HEK293 (cell line): ENCODE results near the gene TIMM50.

ENCODE experiments used
- KLF7 ChIP-seq: fragments of 450-650 bp; formaldehyde crosslinking; IDR thresholded peaks from 2 replicates; pipeline ENCODE4 v1.5.1; 2016; ENCODE audit warnings: missing biosample characterization, missing genetic modification characterization, borderline replicate concordance
- RBAK ChIP-seq: fragments of 450-650 bp; formaldehyde crosslinking; IDR thresholded peaks from 2 replicates; pipeline ENCODE4 v1.5.1; 2016; ENCODE audit warnings: missing biosample characterization, missing genetic modification characterization
- ZBTB8A ChIP-seq: fragments of 450-650 bp; formaldehyde crosslinking; IDR thresholded peaks from 2 replicates; pipeline ENCODE4 v1.5.1; 2016; ENCODE audit warnings: missing biosample characterization, missing genetic modification characterization
- ZNF184 ChIP-seq: fragments of 450-650 bp; IDR thresholded peaks from 2 replicates; pipeline ENCODE4 v1.5.1; 2018; ENCODE audit warnings: missing biosample characterization, mild to moderate bottlenecking, missing genetic modification characterization
- ZNF248 ChIP-seq: fragments of 450-650 bp; formaldehyde crosslinking; IDR thresholded peaks from 2 replicates; pipeline ENCODE4 v1.5.1; 2017; ENCODE audit warnings: missing biosample characterization, missing genetic modification characterization
- ZNF274 ChIP-seq, 2 experiments: fragments of 200-500 bp in 1 of 2; fragments of 450-650 bp in 1 of 2; sonication (Bioruptor generic) in 1 of 2; formaldehyde crosslinking in 1 of 2; IDR thresholded peaks; 2 replicates each; pipeline versions ENCODE4 v1.5.1 to v1.6.1; 2014 to 2016; ENCODE audit warnings: borderline replicate concordance in 1 of 2, inconsistent platforms in 1 of 2, low read length in 1 of 2, missing biosample characterization in 1 of 2, missing genetic modification characterization in 1 of 2
- ZNF560 ChIP-seq: fragments of 450-650 bp; formaldehyde crosslinking; IDR thresholded peaks from 2 replicates; pipeline ENCODE4 v1.5.1; 2017; ENCODE audit warnings: missing biosample characterization, missing genetic modification characterization, borderline replicate concordance
- ZNF629 ChIP-seq: fragments of 450-650 bp; formaldehyde crosslinking; IDR thresholded peaks from 2 replicates; pipeline ENCODE4 v1.5.1; 2017; ENCODE audit warnings: missing biosample characterization, missing genetic modification characterization
- ZSCAN16 ChIP-seq: fragments of 450-650 bp; formaldehyde crosslinking; IDR thresholded peaks from 2 replicates; pipeline ENCODE4 v1.5.1; 2016; ENCODE audit warnings: missing biosample characterization, missing genetic modification characterization
- TF ChIP-seq, protein P1 (sequence below): fragments of 450-650 bp; formaldehyde crosslinking; IDR thresholded peaks from 2 replicates; pipeline ENCODE4 v1.5.1; 2016; ENCODE audit warnings: missing biosample characterization, missing genetic modification characterization
- TF ChIP-seq, protein P2 (sequence below): fragments of 450-650 bp; formaldehyde crosslinking; IDR thresholded peaks from 2 replicates; pipeline ENCODE4 v1.5.1; 2016; ENCODE audit warnings: missing biosample characterization, missing genetic modification characterization
- TF ChIP-seq, protein P3 (sequence below): fragments of 450-650 bp; formaldehyde crosslinking; conservative IDR thresholded peaks from 2 replicates; pipeline ENCODE4 v1.5.1; 2016; ENCODE audit warnings: low read depth, missing biosample characterization, missing genetic modification characterization
- TF ChIP-seq, protein P4 (sequence below): fragments of 450-650 bp; formaldehyde crosslinking; IDR thresholded peaks from 2 replicates; pipeline ENCODE4 v1.5.1; 2016; ENCODE audit warnings: missing biosample characterization, missing genetic modification characterization, low read depth
- TF ChIP-seq, protein P5 (sequence below): fragments of 450-650 bp; formaldehyde crosslinking; IDR thresholded peaks from 2 replicates; pipeline ENCODE4 v1.5.1; 2017; ENCODE audit warnings: missing biosample characterization, missing genetic modification characterization

DNA sequence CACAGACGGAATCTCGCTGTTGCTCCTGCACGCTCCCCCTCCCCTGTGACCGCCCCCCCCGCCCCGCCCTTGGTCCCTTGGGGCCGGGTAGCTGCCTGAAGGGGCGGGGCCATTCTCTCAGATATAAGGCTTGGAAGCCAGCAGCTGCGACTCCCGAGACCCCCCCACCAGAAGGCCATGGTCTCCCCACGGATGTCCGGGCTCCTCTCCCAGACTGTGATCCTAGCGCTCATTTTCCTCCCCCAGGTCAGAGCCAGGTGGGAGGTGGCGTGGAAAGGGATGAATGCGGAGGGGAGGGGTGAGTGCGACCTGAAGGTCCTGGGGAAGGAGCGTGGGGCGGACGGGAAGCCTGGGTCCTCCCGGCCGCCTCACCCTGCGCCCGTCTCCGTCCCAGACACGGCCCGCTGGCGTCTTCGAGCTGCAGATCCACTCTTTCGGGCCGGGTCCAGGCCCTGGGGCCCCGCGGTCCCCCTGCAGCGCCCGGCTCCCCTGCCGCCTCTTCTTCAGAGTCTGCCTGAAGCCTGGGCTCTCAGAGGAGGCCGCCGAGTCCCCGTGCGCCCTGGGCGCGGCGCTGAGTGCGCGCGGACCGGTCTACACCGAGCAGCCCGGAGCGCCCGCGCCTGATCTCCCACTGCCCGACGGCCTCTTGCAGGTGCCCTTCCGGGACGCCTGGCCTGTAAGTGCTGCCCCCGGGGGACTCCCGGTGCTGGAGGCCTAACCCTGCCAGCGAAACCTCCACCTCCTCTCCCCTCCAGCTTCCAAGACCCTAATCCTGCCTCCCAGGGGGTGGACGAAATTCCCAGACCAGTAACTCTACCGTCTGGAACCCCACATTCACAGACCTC, 18.4 kb downstream of the TIMM50 start, which contains the start of gene DLL3:
- TF ChIP-seq, protein P1, sequence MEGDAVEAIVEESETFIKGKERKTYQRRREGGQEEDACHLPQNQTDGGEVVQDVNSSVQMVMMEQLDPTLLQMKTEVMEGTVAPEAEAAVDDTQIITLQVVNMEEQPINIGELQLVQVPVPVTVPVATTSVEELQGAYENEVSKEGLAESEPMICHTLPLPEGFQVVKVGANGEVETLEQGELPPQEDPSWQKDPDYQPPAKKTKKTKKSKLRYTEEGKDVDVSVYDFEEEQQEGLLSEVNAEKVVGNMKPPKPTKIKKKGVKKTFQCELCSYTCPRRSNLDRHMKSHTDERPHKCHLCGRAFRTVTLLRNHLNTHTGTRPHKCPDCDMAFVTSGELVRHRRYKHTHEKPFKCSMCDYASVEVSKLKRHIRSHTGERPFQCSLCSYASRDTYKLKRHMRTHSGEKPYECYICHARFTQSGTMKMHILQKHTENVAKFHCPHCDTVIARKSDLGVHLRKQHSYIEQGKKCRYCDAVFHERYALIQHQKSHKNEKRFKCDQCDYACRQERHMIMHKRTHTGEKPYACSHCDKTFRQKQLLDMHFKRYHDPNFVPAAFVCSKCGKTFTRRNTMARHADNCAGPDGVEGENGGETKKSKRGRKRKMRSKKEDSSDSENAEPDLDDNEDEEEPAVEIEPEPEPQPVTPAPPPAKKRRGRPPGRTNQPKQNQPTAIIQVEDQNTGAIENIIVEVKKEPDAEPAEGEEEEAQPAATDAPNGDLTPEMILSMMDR (tag by site-specific recombination): no peak
- TF ChIP-seq, protein P2, sequence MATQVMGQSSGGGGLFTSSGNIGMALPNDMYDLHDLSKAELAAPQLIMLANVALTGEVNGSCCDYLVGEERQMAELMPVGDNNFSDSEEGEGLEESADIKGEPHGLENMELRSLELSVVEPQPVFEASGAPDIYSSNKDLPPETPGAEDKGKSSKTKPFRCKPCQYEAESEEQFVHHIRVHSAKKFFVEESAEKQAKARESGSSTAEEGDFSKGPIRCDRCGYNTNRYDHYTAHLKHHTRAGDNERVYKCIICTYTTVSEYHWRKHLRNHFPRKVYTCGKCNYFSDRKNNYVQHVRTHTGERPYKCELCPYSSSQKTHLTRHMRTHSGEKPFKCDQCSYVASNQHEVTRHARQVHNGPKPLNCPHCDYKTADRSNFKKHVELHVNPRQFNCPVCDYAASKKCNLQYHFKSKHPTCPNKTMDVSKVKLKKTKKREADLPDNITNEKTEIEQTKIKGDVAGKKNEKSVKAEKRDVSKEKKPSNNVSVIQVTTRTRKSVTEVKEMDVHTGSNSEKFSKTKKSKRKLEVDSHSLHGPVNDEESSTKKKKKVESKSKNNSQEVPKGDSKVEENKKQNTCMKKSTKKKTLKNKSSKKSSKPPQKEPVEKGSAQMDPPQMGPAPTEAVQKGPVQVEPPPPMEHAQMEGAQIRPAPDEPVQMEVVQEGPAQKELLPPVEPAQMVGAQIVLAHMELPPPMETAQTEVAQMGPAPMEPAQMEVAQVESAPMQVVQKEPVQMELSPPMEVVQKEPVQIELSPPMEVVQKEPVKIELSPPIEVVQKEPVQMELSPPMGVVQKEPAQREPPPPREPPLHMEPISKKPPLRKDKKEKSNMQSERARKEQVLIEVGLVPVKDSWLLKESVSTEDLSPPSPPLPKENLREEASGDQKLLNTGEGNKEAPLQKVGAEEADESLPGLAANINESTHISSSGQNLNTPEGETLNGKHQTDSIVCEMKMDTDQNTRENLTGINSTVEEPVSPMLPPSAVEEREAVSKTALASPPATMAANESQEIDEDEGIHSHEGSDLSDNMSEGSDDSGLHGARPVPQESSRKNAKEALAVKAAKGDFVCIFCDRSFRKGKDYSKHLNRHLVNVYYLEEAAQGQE (tag by site-specific recombination): no peak
- TF ChIP-seq RBAK (tag by site-specific recombination) (no peak), ZBTB8A (tag by site-specific recombination) (no peak), ZNF184 (tag by site-specific recombination) (no peak), ZNF560 (tag by site-specific recombination) (no peak), KLF7 (no peak), ZSCAN16 (tag by site-specific recombination) (no peak), ZNF274 (IDR thresholded peaks at IDR 0.05; ENCODE audit: low read length) (no peak), ZNF274 (tag by site-specific recombination; IDR thresholded peaks at IDR 0.05; ENCODE audit: borderline replicate concordance) (no peak), ZNF629 (tag by site-specific recombination) (no peak), ZNF248 (no peak)
- TF ChIP-seq, protein P3, sequence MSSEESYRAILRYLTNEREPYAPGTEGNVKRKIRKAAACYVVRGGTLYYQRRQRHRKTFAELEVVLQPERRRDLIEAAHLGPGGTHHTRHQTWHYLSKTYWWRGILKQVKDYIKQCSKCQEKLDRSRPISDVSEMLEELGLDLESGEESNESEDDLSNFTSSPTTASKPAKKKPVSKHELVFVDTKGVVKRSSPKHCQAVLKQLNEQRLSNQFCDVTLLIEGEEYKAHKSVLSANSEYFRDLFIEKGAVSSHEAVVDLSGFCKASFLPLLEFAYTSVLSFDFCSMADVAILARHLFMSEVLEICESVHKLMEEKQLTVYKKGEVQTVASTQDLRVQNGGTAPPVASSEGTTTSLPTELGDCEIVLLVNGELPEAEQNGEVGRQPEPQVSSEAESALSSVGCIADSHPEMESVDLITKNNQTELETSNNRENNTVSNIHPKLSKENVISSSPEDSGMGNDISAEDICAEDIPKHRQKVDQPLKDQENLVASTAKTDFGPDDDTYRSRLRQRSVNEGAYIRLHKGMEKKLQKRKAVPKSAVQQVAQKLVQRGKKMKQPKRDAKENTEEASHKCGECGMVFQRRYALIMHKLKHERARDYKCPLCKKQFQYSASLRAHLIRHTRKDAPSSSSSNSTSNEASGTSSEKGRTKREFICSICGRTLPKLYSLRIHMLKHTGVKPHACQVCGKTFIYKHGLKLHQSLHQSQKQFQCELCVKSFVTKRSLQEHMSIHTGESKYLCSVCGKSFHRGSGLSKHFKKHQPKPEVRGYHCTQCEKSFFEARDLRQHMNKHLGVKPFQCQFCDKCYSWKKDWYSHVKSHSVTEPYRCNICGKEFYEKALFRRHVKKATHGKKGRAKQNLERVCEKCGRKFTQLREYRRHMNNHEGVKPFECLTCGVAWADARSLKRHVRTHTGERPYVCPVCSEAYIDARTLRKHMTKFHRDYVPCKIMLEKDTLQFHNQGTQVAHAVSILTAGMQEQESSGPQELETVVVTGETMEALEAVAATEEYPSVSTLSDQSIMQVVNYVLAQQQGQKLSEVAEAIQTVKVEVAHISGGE (tag by site-specific recombination): no peak
- TF ChIP-seq, protein P4, sequence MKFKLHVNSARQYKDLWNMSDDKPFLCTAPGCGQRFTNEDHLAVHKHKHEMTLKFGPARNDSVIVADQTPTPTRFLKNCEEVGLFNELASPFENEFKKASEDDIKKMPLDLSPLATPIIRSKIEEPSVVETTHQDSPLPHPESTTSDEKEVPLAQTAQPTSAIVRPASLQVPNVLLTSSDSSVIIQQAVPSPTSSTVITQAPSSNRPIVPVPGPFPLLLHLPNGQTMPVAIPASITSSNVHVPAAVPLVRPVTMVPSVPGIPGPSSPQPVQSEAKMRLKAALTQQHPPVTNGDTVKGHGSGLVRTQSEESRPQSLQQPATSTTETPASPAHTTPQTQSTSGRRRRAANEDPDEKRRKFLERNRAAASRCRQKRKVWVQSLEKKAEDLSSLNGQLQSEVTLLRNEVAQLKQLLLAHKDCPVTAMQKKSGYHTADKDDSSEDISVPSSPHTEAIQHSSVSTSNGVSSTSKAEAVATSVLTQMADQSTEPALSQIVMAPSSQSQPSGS: no peak
- TF ChIP-seq, protein P5, sequence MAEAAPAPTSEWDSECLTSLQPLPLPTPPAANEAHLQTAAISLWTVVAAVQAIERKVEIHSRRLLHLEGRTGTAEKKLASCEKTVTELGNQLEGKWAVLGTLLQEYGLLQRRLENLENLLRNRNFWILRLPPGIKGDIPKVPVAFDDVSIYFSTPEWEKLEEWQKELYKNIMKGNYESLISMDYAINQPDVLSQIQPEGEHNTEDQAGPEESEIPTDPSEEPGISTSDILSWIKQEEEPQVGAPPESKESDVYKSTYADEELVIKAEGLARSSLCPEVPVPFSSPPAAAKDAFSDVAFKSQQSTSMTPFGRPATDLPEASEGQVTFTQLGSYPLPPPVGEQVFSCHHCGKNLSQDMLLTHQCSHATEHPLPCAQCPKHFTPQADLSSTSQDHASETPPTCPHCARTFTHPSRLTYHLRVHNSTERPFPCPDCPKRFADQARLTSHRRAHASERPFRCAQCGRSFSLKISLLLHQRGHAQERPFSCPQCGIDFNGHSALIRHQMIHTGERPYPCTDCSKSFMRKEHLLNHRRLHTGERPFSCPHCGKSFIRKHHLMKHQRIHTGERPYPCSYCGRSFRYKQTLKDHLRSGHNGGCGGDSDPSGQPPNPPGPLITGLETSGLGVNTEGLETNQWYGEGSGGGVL: no peak
